GM21717 (cell line): ENCODE measurements around the gene HES6.

Source experiments
- ATAC-seq: cut with Tn5 transposase; IDR thresholded peaks from one replicate; pipeline ENCODE4 v1.9.1; 2021; ENCODE audit warnings: mild to moderate bottlenecking, moderate library complexity; ENCODE audit not compliant: unreplicated experiment

The HES6 gene

GRCh38 chr2:238239863-238240756 lies at the start of gene HES6:
TSS of gene HES6 (minus strand) at chr2:238240038. CDS start at chr2:238239905, 133 bp downstream.
- peak; percentile 85 for ATAC-seq

GRCh38 chr2:238289574-238289973 lies 49.7 kb upstream of the HES6 start:
- ATAC-seq, result no peak

- ATAC-seq, result peak; percentile 90
Observed at GRCh38 chr2:238288650-238289573, 49.1 kb upstream of the HES6 start.

GRCh38 chr2:238287737-238288649 lies 48.2 kb upstream of the HES6 start, which contains the start of gene PER2:
TSS of gene PER2 (minus strand) at chr2:238288610. CDS start at chr2:238277936, 10,674 bp downstream.
- ATAC-seq, result peak; percentile 40

- ATAC-seq, result no peak
Observed at GRCh38 chr2:238286987-238287736, 47.3 kb upstream of the HES6 start.

GRCh38 chr2:238286551-238286950 lies 46.7 kb upstream of the HES6 start:
- ATAC-seq, result no peak

- ATAC-seq, result no peak
Observed at GRCh38 chr2:238286095-238286494, 46.3 kb upstream of the HES6 start.

- ATAC-seq, result no peak
Observed at GRCh38 chr2:238285653-238286082, 45.8 kb upstream of the HES6 start.

- no peak for ATAC-seq
Observed at GRCh38 chr2:238284802-238285515, 45.1 kb upstream of the HES6 start.

- ATAC-seq, result no peak
Observed at GRCh38 chr2:238282861-238283738, 43.3 kb upstream of the HES6 start.

- ATAC-seq, result no peak
Observed at GRCh38 chr2:238281826-238282480, 42.1 kb upstream of the HES6 start.

GRCh38 chr2:238280083-238280825 lies 40.4 kb upstream of the HES6 start:
- ATAC-seq, result no peak

GRCh38 chr2:238279324-238279682 lies 39.5 kb upstream of the HES6 start:
- no peak for ATAC-seq

GRCh38 chr2:238278626-238279323 lies 38.9 kb upstream of the HES6 start:
- ATAC-seq, result no peak

GRCh38 chr2:238277695-238278094 lies 37.9 kb upstream of the HES6 start:
- no peak for ATAC-seq

GRCh38 chr2:238274152-238274865 lies 34.5 kb upstream of the HES6 start:
- ATAC-seq, result no peak
